GM12864 (cell line): ENCODE results near the gene DGKH.

Experiments
- DNase-seq: peaks from one replicate; pipeline ENCODE4 v3.0.0-alpha.2; 2011; ENCODE audit warnings: low read depth
- H3K4me3 ChIP-seq: 2 replicates; pipeline ENCODE4 v1.5.1; 2011; ENCODE audit warnings: mild to moderate bottlenecking, low read depth, low read length, control low read depth
- TF ChIP-seq, protein P1 (sequence below): IDR thresholded peaks from 2 replicates; pipeline ENCODE4 v1.5.1; 2011; ENCODE audit warnings: low read depth, mild to moderate bottlenecking, moderate library complexity, low read length, control low read depth, inconsistent platforms; ENCODE audit errors: missing control alignments

Gene DGKH

DNA sequence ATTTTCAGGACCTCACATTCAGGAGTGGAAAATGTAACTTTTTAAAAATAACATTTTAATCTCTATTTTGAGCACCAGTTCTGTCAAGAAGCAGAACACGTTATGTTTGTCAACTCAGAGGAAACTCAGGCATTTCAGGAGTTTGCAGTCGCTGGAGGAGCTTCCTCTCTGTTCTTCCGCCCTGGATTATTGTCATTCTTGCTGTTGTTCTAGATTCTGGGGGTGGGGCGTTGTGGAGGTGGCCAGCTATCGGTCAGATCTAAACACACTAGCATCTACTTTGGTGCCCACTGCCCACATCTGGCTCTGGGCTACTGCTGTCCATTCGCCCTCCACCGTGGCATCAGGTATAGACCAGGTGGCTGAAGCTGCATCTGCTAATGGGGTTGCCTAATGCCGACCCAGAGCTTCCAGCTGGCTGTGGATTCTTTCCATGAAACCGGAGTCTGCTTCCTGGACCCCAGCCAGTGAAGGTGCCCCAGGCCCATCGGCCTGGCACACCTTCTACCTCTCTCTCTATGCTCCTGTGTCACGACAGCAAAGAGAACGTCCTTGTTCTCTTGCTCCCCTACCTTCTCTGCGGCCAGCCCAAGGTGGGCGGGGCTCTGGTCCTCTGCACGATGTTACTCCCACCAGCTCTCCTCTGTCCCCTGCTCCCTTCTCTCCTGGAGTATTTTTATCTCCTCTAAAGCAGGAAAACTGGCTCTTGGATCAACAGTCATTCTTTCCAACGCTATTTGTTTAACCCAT, 36.7 kb upstream of the DGKH start:
- no peak for DNase-seq
- no peak overlapping the region for H3K4me3 ChIP-seq
- TF ChIP-seq, protein P1, sequence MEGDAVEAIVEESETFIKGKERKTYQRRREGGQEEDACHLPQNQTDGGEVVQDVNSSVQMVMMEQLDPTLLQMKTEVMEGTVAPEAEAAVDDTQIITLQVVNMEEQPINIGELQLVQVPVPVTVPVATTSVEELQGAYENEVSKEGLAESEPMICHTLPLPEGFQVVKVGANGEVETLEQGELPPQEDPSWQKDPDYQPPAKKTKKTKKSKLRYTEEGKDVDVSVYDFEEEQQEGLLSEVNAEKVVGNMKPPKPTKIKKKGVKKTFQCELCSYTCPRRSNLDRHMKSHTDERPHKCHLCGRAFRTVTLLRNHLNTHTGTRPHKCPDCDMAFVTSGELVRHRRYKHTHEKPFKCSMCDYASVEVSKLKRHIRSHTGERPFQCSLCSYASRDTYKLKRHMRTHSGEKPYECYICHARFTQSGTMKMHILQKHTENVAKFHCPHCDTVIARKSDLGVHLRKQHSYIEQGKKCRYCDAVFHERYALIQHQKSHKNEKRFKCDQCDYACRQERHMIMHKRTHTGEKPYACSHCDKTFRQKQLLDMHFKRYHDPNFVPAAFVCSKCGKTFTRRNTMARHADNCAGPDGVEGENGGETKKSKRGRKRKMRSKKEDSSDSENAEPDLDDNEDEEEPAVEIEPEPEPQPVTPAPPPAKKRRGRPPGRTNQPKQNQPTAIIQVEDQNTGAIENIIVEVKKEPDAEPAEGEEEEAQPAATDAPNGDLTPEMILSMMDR, result no peak

DNA sequence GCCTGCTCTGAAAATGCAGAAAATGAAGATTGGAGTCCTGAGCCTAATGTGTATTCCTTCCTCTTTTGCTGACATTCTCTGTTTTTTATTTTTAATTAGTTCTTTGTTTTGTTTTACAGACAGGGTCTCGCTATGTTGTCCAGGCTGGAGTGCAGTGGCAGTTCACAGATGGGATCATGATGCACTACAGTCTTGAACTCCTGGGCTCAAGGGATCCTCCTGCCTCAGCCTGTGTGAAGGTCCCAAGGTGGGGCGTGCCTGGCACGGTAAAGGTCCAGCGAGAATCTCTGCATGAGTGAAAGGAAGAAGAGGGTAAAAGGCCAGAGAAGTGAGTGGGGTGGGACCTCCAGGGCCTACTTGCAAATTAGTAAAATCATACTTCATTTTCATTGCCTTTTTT, 34.3 kb upstream of the DGKH start:
- no peak overlapping the region for H3K4me3 ChIP-seq
- no peak for DNase-seq
- TF ChIP-seq, protein P1, result no peak

DNA sequence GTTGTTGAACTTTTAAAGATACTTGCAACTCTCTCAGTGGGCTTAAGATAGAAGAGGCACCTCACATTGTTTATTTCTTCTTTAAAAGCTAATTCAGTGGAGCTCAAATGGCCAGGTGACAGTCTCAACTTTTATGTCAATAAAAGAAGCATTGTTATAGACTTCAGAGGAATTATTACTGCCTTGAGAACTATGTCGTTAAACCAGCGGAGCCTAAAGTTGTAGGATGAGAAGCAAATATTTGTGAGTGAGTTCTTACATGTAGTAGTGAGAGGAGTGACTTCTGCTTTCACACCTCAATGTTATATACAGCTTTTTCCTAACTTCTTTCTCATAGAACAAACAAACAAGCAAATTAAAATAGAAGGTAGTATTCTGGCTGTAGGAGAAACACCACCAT, 31.2 kb upstream of the DGKH start:
- no peak overlapping the region for H3K4me3 ChIP-seq
- TF ChIP-seq, protein P1, result no peak
- DNase-seq, result no peak

DNA sequence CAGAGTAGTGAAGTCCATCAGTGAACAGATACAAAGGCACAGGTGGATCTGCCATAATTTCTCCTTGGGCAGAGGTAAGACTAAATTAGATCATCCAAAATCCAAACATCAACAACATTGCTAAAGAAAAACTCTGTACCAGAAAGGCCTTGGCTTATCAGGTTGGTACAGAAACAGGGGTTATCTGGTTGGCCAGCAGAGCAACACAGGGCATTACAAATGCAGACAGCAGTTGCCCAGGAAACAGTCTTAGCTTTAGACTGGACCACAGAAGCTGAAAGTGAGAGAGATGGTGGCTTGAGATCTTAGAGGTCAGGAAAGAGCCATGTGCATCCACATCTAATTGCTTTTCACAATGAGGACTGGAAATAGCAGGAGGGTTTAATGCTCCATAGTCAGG, 26.6 kb upstream of the DGKH start:
- no peak overlapping the region for H3K4me3 ChIP-seq
- DNase-seq, result no peak
- TF ChIP-seq, protein P1, result no peak

DNA sequence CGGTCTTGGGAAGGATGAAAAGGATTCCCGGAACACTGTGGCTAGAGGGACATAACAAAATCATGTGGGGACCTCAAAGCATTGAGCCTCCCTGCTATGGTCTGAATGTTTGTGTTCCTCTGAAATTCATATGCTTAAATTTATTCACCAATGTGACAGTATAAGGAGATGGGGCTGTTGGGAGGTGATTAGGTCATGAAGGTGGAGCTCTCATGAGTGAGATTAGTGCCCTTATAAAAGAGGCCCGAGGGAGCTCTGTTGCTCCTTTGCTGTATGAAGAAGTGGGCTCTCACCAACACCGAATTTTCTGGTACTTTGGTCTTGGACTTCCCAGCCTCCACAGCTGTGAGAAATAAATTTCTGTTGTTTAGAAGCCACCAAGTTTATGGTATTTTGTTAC, 26.1 kb upstream of the DGKH start:
- no peak overlapping the region for H3K4me3 ChIP-seq
- TF ChIP-seq, protein P1, result no peak
- no peak for DNase-seq

DNA sequence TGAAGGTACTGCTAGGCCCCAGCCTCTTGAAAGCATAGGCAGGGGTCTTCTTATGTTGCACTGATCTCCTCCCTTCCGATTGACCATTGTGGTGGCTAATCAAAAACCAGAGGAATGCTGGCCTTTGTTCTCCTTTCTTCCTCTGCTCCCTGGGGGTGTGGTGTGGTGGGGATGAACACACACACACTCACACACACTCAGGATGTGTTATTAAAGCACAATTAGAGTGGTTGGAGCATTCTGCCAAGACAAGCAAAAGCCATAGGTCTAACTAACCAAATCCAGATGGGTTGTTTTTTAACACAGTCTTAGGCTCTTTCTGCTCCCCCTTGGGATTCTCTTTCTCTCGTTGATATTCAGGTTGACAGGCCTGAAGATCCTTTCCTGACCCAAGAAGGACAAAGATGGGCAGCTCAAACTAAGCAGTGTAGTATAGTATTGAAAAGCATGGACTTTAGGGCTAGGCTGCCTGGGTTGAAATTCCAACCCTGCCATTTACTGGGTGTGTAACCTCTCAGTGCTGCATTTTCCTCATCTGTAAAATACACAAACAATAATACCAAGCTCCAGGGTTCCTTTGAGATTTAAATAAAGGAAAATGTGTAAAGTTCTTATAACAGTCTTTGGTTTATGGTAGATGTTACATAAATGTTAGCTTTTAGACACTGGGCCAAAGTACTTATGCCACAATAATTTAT, 25.5 kb upstream of the DGKH start:
- H3K4me3 ChIP-seq, result no peak overlapping the region
- DNase-seq, result no peak
- TF ChIP-seq, protein P1, result no peak
